Thyroid gland (tissue), 4 donors: ENCODE measurements around the gene KDM5B. TPM values are rescaled to one million over a fixed set of nuclear protein-coding genes. Genes with fewer than 3 reads are reported as not detected.

Experiments
- DNase-seq, 2 donors: peaks; one replicate each; pipeline ENCODE4 v3.0.0-alpha.2; 2019
- H3K27ac ChIP-seq, 3 donors: fragments of 200-600 bp; sonication (generic); 1 replicate in 2 of 3; 2 replicates in 1 of 3; pipeline ENCODE4 v1.5.1; 2016 to 2019; ENCODE audit warnings: mild to moderate bottlenecking in 1 of 3, moderate library complexity in 1 of 3
- H3K27me3 ChIP-seq: fragments of 200-600 bp; sonication (generic); one replicate; pipeline ENCODE4 v1.5.1; 2019
- H3K36me3 ChIP-seq, 2 donors: fragments of 200-600 bp; sonication (generic); one replicate each; pipeline ENCODE4 v1.5.1; 2016 to 2019
- H3K4me1 ChIP-seq, 2 donors: fragments of 200-600 bp; sonication (generic); one replicate each; pipeline ENCODE4 v1.5.1; 2017 to 2019
- H3K4me3 ChIP-seq, 3 donors: fragments of 200-600 bp; sonication (generic); replicated peaks in 1 of 3; 1 replicate in 2 of 3; 2 replicates in 1 of 3; pipeline ENCODE4 v1.5.1; 2016; ENCODE audit warnings: mild to moderate bottlenecking in 1 of 3
- H3K9me3 ChIP-seq: fragments of 200-600 bp; sonication (generic); one replicate; pipeline ENCODE4 v1.5.1; 2017
- POLR2A ChIP-seq, 2 donors: fragments of 450-650 bp; IDR thresholded peaks; one replicate each; pipeline ENCODE4 v1.6.1; 2017; ENCODE audit warnings: antibody characterized with exemption in 2 of 2, mild to moderate bottlenecking in 2 of 2, moderate library complexity in 1 of 2
- WGBS, 2 donors: methylation state at CpG; one replicate each; pipeline ENCODE4 v1.1.5; 2017; 5-methylcytosine and 5-hydroxymethylcytosine counted together
- intact Hi-C: fragments of 100-400 bp; cut with DNase I; formaldehyde crosslinking; loops from one replicate; pipeline ENCODE4 v1.15.1; 2023
- total RNA-seq, 4 donors: library from RNA; depleted of rRNA; stranded (reverse); fragments of >200 nt; gene quantifications; one replicate each; pipeline ENCODE4 v1.2.3, GENCODE V29; 2016
- TF ChIP-seq, protein P1 (sequence below), 6 experiments: fragments of 200-600 bp in 3 of 6; fragments of 450-650 bp in 3 of 6; sonication (generic) in 3 of 6; IDR thresholded peaks; one replicate each; pipeline ENCODE4 v1.5.1; 2016 to 2019; ENCODE audit warnings: antibody characterized with exemption in 6 of 6, mild to moderate bottlenecking in 2 of 6, inconsistent platforms in 1 of 6, moderate library complexity in 1 of 6

Gene KDM5B
- total RNA-seq, 4 donors from 2014 or later: 53.1 to 78.5 (median 61.2) TPM

DNA sequence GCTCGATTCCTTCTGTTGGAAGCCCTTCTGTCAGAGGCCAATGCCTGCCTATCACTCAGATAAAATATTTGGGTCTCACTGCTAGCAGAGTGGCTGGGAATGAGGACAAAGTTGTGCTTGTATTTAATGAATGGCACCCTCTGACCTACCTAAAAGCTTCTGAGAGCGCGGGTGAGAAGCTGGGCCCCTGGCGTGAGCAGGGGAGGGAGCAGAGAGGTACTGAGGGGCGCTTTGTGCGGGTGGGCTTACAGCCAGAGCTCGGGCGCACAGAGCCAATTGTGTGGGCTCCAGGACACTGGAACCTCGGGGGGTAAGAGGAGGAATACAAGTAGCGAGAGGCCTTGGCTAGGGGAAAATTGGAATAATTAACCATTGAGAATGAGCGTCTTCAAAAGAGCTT lies 34.9 kb upstream of the KDM5B start:
- 83 to 88% methylated on average over 11 of the region's 11 CpGs for WGBS, 2 donors
- DNase-seq: no peak
- H3K4me3 ChIP-seq: no peak overlapping the region
- no peaks in the 10 kb centered on the region for H3K27me3 ChIP-seq
- no peaks in the 10 kb centered on the region for H3K4me1 ChIP-seq
- no peak overlapping the region for H3K27ac ChIP-seq
- H3K9me3 ChIP-seq: no peaks in the 10 kb centered on the region
- TF ChIP-seq, protein P1, sequence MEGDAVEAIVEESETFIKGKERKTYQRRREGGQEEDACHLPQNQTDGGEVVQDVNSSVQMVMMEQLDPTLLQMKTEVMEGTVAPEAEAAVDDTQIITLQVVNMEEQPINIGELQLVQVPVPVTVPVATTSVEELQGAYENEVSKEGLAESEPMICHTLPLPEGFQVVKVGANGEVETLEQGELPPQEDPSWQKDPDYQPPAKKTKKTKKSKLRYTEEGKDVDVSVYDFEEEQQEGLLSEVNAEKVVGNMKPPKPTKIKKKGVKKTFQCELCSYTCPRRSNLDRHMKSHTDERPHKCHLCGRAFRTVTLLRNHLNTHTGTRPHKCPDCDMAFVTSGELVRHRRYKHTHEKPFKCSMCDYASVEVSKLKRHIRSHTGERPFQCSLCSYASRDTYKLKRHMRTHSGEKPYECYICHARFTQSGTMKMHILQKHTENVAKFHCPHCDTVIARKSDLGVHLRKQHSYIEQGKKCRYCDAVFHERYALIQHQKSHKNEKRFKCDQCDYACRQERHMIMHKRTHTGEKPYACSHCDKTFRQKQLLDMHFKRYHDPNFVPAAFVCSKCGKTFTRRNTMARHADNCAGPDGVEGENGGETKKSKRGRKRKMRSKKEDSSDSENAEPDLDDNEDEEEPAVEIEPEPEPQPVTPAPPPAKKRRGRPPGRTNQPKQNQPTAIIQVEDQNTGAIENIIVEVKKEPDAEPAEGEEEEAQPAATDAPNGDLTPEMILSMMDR (IDR thresholded peaks at IDR 0.05): no peak
- TF ChIP-seq POLR2A (IDR thresholded peaks at IDR 0.05): no peak
- no peaks in the 10 kb centered on the region for H3K36me3 ChIP-seq
- intact Hi-C loops: no loop called here

DNA sequence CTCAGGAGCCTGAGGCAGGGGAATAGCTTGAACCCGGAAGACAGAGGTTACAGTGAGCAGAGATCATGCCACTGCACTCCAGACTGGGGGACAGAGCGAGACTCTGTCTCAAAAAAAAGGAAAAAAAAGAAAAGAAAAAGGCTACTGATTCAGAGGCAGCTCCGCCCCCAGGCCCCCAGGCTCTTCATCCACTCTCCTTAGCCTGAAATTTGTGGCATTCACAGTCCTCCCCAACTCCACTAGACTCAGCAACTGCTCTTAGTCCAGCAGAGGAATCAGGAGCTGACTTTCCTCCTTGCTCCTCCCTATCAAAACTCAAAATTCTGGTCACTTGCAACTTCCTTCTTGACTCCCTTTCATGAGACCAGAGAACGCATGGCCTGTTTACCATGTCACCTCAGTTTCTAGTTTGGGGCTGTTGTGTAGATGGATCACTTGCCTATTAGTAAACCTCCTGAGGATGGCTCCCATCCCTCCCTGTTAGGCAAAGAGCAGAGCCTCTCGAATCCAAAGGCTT lies 29.6 kb upstream of the KDM5B start:
- no peaks in the 10 kb centered on the region for H3K4me1 ChIP-seq
- no peaks in the 10 kb centered on the region for H3K36me3 ChIP-seq
- no peak for DNase-seq
- no peak overlapping the region for H3K27ac ChIP-seq
- H3K27me3 ChIP-seq: no peaks in the 10 kb centered on the region
- TF ChIP-seq, protein P1 (IDR thresholded peaks at IDR 0.05): no peak
- no peak for TF ChIP-seq POLR2A (IDR thresholded peaks at IDR 0.05)
- no peak overlapping the region for H3K4me3 ChIP-seq
- WGBS, 2 donors: 85 to 91% methylated on average over 5 of the region's 5 CpGs
- no peaks in the 10 kb centered on the region for H3K9me3 ChIP-seq
- intact Hi-C loops: no loop called here

DNA sequence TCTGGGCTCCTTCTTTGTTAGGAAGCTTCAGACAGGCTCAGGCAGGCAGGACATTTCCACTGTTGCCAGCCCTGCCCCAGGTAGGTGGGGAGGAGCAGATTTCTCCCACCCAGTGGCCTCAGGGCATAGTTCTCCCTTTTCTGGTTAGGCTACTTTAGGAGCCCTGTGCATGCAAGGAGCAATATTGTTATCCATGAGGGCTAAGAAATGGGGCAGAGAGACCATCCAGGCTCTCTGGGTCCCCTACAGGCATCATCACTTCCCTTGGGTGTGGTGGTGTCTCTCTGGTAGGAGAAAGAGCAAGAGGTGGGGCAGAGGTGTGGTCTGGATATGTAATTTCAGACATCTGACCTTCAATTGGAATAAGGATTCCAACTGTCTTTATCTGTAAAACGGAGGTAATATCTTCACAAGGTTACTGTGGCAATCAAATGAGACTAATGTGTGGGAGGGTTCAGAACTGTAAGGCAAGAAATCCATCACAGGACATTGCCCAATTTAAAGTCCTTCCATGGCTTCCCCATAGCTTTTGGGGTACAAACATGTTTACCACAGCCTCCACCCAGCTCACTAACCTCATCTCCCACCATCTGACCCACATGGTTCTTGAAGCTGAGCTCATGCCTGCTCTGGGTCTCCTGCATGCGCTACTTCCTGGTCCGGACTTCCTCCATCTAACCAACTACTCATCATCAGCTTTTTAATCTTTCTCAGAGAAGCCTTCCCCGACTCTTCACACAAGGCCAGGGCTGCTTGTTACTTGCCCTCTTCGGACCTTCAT lies 28.6 kb upstream of the KDM5B start:
- DNase-seq: no peak
- Histone ChIP-seq H3K9me3 (no peaks in the 10 kb centered on the region), H3K4me3 (no peak overlapping the region), H3K27me3 (no peaks in the 10 kb centered on the region), H3K27ac (no peak overlapping the region), H3K4me1 (no peaks in the 10 kb centered on the region), H3K36me3 (no peaks in the 10 kb centered on the region)
- 80 to 84% methylated on average over 5 of the region's 5 CpGs for WGBS, 2 donors
- TF ChIP-seq, protein P1 (IDR thresholded peaks at IDR 0.05): no peak
- no peak for TF ChIP-seq POLR2A (IDR thresholded peaks at IDR 0.05)
- intact Hi-C loops: no loop called here

- H3K4me3 ChIP-seq: no peak overlapping the region
- TF ChIP-seq, protein P1 (IDR thresholded peaks at IDR 0.05): no peak
- TF ChIP-seq POLR2A (IDR thresholded peaks at IDR 0.05): no peak
- H3K27me3 ChIP-seq: no peaks in the 10 kb centered on the region
- no peak for DNase-seq
- no peaks in the 10 kb centered on the region for H3K4me1 ChIP-seq
- 46 to 54% methylated on average over 3 of the region's 3 CpGs for WGBS, 2 donors
- no peaks in the 10 kb centered on the region for H3K36me3 ChIP-seq
- no peak overlapping the region for H3K27ac ChIP-seq
- intact Hi-C loops: no loop called here
- H3K9me3 ChIP-seq: no peaks in the 10 kb centered on the region
Observed at GRCh38 chr1:202835548-202836072, 27.4 kb upstream of the KDM5B start.
